ENCODE results near the gene TECPR1.

TECPR1 gene

GRCh38 chr7:98187138-98187502 is 64.9 kb downstream of the TECPR1 start:
- no peak for DNase-seq

GRCh38 chr7:98186452-98187137 is 65.4 kb downstream of the TECPR1 start:
- DNase-seq, result peak; percentile 63

GRCh38 chr7:98185101-98185500 is 66.9 kb downstream of the TECPR1 start:
- no peak for DNase-seq

- DNase-seq, result no peak
Observed at GRCh38 chr7:98180751-98181150, 71.3 kb downstream of the TECPR1 start.

GRCh38 chr7:98178762-98179490 is 73.1 kb downstream of the TECPR1 start:
- DNase-seq, result no peak

GRCh38 chr7:98178321-98178720 is 73.7 kb downstream of the TECPR1 start:
- no peak for DNase-seq

- no peak for DNase-seq
Observed at GRCh38 chr7:98177553-98177952, 74.5 kb downstream of the TECPR1 start.

GRCh38 chr7:98175260-98175940 is 76.6 kb downstream of the TECPR1 start:
- no peak for DNase-seq

- DNase-seq, result no peak
Observed at GRCh38 chr7:98174334-98175259, 77.4 kb downstream of the TECPR1 start.

- no peak for DNase-seq
Observed at GRCh38 chr7:98171449-98171848, 80.6 kb downstream of the TECPR1 start.

GRCh38 chr7:98170966-98171365 is 81.1 kb downstream of the TECPR1 start:
- DNase-seq, result no peak

GRCh38 chr7:98168904-98169621 is 83.0 kb downstream of the TECPR1 start:
- DNase-seq, result no peak

GRCh38 chr7:98168181-98168903 is 83.7 kb downstream of the TECPR1 start:
- DNase-seq, result peak; percentile 58

GRCh38 chr7:98167653-98168052 is 84.4 kb downstream of the TECPR1 start:
- DNase-seq, result no peak

GRCh38 chr7:98166668-98166970 is 85.4 kb downstream of the TECPR1 start:
- DNase-seq, result no peak

GRCh38 chr7:98165827-98166667 is 86.0 kb downstream of the TECPR1 start:
- DNase-seq, result peak; percentile 3
